Activated CD8-positive, alpha-beta memory T cell treated with anti-CD3 and anti-CD28 coated beads, Interleukin-2, amount 10 ng/mL, durations not matched to agents 7 days and 5 days (primary cell): ENCODE results near the gene GTF2A2. TPM values are rescaled to one million over a fixed set of nuclear protein-coding genes. Genes with fewer than 3 reads are reported as not detected.
"Not testable (repeated sequence)": the region's sequence is repeated elsewhere in the genome, so short reads cannot be mapped to it uniquely, and the experiment has no call there.

ENCODE experiments used
- ATAC-seq: fragments of 150-1000 bp; cut with Tn5 transposase; one replicate; pipeline ENCODE4 v1.10.0; 2021; ENCODE audit warnings: moderate library complexity
- CTCF ChIA-PET: fragments of 350-600 bp; sonication (Branson Sonifier 250); formaldehyde crosslinking; loops from one replicate; lab custom pipeline; 2021; ENCODE audit warnings: antibody characterized with exemption; lab: Charles Lee
- DNase-seq: peaks from one replicate; pipeline ENCODE4 v3.0.0-alpha.2; 2020
- H3K27ac Mint-ChIP-seq: one replicate; pipeline ENCODE4 v1.8.0; 2021; ENCODE audit warnings: mild to moderate bottlenecking, mixed read lengths
- H3K27me3 Mint-ChIP-seq: one replicate; pipeline ENCODE4 v1.8.0; 2021; ENCODE audit warnings: mixed read lengths
- H3K36me3 Mint-ChIP-seq: one replicate; pipeline ENCODE4 v1.8.0; 2021; ENCODE audit warnings: mild to moderate bottlenecking, mixed read lengths
- H3K4me1 Mint-ChIP-seq: one replicate; pipeline ENCODE4 v1.8.0; 2021; ENCODE audit warnings: mixed read lengths
- H3K4me3 Mint-ChIP-seq: one replicate; pipeline ENCODE4 v1.8.0; 2021; ENCODE audit warnings: mild to moderate bottlenecking, moderate library complexity, mixed read lengths
- H3K9me3 Mint-ChIP-seq: one replicate; pipeline ENCODE4 v1.8.0; 2022; ENCODE audit warnings: low read depth, mixed read lengths
- total RNA-seq, 2 experiments: library from RNA; stranded (reverse); gene quantifications; one replicate each; pipeline ENCODE4 v1.2.3, GENCODE V29; 2021

Gene GTF2A2, protein sequence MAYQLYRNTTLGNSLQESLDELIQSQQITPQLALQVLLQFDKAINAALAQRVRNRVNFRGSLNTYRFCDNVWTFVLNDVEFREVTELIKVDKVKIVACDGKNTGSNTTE
- total RNA-seq: 100 to 1,000 TPM; 105 to 144 TPM

DNA sequence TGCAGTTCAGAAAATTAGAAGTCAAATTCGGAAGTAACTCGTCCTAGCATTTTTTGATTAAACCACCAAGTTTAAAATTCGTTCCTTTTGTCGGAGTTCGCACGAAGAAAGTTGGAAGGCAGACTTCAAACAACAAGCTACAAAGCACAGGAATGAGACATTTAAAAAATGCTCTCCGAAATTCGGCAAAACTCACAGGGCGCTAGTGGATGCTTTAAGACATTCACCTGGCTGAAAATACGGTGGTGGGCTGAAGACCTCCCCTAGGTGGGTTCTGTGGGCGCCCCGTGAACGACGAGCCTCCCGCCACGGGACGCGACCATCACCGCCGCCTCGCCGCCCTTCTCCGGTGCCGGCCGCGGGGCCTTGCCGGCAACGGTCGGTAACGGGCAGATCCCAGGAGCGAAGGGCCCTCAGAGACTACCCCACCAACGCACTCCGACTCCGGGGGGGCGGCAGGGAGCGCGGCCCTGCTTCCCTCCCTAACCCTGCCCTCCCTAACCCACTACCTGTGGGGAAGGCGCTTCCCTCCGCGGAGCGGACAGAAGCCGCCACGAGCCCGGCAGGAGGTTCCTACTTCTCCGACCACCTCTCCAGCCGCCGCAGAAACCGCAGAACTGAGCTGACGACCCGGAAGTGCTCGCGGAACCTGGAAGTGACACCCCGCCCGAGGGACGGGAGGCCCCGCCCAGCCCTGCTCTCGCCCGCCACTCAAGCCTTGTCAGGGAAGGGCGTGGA is at the start of gene GTF2A2:
TSS of gene GTF2A2 (minus strand) at position 619 of the 738 bp plus-strand sequence. CDS start 5,238 bp downstream, outside the sequence.
- Mint-ChIP-seq H3K9me3 (peaks cover 2% of the 10 kb centered on the region), H3K4me3 (peak within 1 kb of the TSS; percentile 90), H3K4me1 (peaks cover 9% of the 10 kb centered on the region), H3K27ac (peak within 1 kb of the TSS; percentile 88), H3K36me3 (peaks cover 15% of the 10 kb centered on the region), H3K27me3 (no peaks in the 10 kb centered on the region)
- DNase-seq: peak; percentile 99
- peak; percentile 100 for ATAC-seq
- CTCF ChIA-PET: interaction anchor here (0.6 to 2.1 kb wide), 10 partner anchors 10 to 124 kb away, joined by 3 to 8 read pairs (median 4); no protein-coding TSS in a partner anchor

DNA sequence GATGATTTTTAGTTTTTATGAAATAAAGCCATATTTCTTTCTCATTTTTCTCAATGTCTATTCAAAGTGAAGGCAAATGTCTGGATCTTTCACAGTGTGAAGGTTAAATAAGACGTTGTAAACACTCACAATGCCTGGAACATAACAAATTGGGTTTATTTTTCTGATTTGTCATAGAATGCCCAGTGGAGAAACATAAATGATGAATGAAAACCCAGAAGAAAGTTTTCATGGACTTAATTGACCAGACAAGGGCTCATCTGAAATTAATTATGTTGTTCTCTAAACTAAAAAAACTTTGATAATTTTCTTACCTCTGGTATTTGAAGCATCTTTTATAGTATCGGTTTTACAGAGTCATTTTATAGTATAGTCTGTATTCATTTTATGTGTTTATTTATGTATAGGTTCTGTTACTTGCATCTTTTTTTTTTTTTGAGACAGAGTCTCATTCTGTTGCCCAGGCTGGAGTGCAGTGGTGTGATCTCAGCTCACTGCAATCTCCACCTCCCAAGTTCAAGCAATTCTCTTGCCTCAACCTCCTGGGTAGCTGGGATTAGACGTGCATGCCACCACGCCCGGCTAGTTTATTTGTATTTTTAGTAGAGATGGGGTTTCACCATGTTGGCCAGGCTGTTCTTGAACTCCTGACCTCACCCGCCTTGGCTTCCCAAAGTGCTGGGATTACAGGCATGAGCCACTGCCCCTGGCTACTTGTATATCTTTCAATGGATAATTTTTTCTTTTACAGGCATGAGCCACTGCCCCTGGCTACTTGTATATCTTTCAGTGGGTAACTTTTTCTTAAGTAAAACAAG is 46.9 kb upstream of the GTF2A2 start:
- H3K27ac Mint-ChIP-seq: no peak overlapping the region
- peaks cover 22% of the 10 kb centered on the region for H3K27me3 Mint-ChIP-seq
- no peak for DNase-seq
- H3K36me3 Mint-ChIP-seq: no peaks in the 10 kb centered on the region
- H3K4me3 Mint-ChIP-seq: no peak overlapping the region
- no peak for ATAC-seq
- CTCF ChIA-PET: no interaction called here
- H3K4me1 Mint-ChIP-seq: no peaks in the 10 kb centered on the region
- no peaks in the 10 kb centered on the region for H3K9me3 Mint-ChIP-seq

DNA sequence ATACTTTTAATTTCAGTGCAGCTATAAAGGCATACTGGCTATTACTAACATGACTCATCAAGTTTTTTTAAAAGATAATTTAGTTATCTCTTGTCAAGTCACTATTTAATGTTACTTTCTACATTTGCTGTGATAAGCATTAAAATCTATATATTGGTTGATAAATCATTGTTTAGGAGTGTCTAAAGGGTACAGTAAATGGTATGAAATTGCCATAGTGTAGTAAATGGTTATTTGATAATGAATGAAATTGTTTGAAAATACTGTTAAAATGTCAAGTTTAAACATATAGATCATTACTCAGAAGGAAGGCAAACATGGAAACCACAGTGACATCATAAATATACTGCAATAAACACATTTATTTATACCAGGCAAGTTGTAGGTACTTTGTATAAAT is 45.0 kb upstream of the GTF2A2 start:
- ATAC-seq (no peak), DNase-seq (no peak)
- CTCF ChIA-PET: no interaction called here
- Mint-ChIP-seq H3K4me1 (no peaks in the 10 kb centered on the region), H3K27me3 (peaks cover 21% of the 10 kb centered on the region), H3K36me3 (no peaks in the 10 kb centered on the region), H3K4me3 (no peak overlapping the region), H3K27ac (no peak overlapping the region), H3K9me3 (no peaks in the 10 kb centered on the region)

DNA sequence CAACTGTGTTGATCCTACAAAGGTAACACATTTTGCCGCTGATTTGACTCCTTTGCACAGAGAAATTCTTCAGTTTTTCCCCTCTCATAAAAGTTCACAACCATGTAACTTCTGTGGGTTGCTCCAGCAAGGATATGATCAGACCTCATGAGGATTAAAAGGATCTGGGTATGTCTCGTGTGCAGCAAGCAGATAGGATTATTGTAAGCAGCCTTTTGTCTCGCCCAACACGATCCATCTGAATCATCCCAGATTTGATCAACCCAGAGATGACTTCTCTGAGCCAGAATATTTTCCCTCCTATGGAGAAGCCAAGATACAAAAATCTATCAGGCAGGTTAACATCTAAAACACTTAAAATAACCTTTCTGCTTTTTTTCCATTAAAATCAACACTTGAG is 44.6 kb upstream of the GTF2A2 start:
- no peaks in the 10 kb centered on the region for H3K4me1 Mint-ChIP-seq
- DNase-seq: no peak
- no peak for ATAC-seq
- CTCF ChIA-PET: no interaction called here
- H3K27me3 Mint-ChIP-seq: peaks cover 17% of the 10 kb centered on the region
- H3K27ac Mint-ChIP-seq: no peak overlapping the region
- no peak overlapping the region for H3K4me3 Mint-ChIP-seq
- H3K9me3 Mint-ChIP-seq: no peaks in the 10 kb centered on the region
- no peaks in the 10 kb centered on the region for H3K36me3 Mint-ChIP-seq

DNA sequence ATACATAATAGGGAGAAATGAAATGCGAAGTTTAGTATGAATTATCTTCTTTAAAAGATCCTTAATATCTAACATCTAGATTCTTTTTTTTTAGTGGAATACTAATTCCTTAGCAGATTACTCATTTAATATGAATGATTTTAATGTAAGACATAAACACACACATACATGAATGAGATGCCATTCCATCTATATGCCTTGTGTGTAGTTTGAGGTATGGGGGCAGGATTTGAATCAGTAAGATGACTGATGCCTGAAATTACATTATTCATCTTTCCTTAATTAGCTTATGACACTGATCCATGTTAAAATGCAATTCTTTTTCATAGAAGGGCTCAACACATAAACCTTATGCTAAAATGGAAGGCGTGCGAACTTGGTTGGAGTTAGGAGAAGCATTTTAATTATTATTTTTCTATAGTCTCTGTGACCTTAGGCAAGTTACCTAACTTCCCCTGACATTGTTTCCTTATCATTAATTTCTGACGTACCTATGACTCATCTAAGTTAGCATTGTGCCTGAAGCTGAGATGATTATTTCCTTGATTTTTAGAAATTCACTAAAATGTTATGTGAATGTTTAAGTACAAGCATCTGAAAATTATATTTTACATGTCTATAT is 42.6 kb upstream of the GTF2A2 start:
- no peak overlapping the region for H3K4me3 Mint-ChIP-seq
- no peak for ATAC-seq

DNA sequence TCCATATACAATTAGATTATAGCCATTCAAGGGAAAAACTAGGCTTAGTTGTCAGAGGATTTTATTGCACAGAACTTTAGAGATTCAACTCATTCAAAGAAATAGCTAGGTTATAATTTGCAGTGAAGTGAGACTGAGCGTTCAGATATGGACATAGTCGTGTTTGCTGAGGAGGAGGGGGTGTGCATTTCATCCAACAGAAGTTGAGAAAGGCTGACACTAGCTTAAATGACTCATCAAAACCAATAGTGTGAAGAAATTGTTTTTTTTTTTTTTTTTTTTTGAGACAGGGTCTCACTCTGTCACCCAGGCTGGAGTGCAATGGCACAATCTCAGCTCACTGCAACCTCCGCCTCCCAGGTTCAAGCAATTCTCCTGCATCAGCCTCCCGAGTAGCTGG is 40.8 kb upstream of the GTF2A2 start:
- H3K36me3 Mint-ChIP-seq, H3K27me3 Mint-ChIP-seq, H3K4me1 Mint-ChIP-seq, H3K9me3 Mint-ChIP-seq, H3K4me3 Mint-ChIP-seq, DNase-seq, H3K27ac Mint-ChIP-seq, ATAC-seq: not testable (repeated sequence)
- CTCF ChIA-PET: interaction anchor here (0.6 to 1.4 kb wide), 2 partner anchors 220 to 590 kb away, joined by 3 to 4 read pairs; no protein-coding TSS in a partner anchor

More for the DNA sequence above, 42.6 kb upstream of the GTF2A2 start:
- H3K27ac Mint-ChIP-seq: no peak overlapping the region
- H3K36me3 Mint-ChIP-seq: no peaks in the 10 kb centered on the region
- DNase-seq: no peak
- no peaks in the 10 kb centered on the region for H3K4me1 Mint-ChIP-seq
- CTCF ChIA-PET: interaction anchor here (1.6 kb wide), 1 partner anchor 9 kb away, joined by 5 read pairs; no protein-coding TSS in a partner anchor
- H3K9me3 Mint-ChIP-seq: no peaks in the 10 kb centered on the region
- H3K27me3 Mint-ChIP-seq: peaks cover 13% of the 10 kb centered on the region

DNA sequence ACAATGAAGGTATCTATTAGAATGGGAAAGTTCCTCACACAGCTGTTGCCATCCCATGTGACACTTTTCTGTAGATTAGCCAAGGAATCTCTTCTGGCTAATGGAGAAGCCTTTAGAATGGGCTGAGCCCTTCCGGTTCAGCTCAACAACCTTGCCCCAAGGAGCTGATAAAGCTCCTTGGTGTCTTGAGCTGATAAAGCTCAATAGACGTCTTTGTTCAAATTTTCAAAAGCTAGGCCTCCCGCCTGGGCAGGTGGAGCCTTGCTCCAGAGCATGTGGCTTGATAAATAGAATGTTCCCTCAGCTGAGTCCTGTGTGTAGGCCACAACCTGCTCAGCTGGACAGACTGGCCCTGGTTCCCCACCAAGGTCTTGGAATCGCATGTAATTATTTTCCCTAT is 39.0 kb upstream of the GTF2A2 start:
- H3K27me3 Mint-ChIP-seq: peaks cover 4% of the 10 kb centered on the region
- H3K27ac Mint-ChIP-seq: no peak overlapping the region
- ATAC-seq (no peak), DNase-seq (no peak)
- no peak overlapping the region for H3K4me3 Mint-ChIP-seq
- CTCF ChIA-PET: interaction anchor here (2.1 kb wide), 1 partner anchor 630 kb away, joined by 5 read pairs; no protein-coding TSS in a partner anchor
- H3K36me3 Mint-ChIP-seq: no peaks in the 10 kb centered on the region
- H3K9me3 Mint-ChIP-seq: no peaks in the 10 kb centered on the region
- H3K4me1 Mint-ChIP-seq: no peaks in the 10 kb centered on the region

DNA sequence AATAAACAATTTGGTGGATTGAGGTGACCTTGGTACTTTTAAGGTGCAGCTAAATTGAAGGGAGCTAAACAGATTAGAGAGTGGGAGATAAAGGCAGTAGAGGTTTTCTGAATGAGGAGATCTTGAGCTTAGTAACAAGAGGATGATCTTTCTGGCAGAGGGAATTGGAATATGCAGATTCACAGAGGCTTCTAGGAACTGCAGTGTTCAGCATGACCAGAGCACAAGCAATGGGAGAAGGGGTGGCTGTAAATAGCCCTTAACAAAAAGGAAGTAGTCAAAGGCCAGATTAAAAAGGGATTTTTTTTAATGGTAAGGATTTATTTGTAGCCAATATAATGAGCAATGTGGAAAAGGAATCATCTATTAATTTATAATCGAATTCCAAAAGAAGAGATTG is 37.5 kb upstream of the GTF2A2 start:
- Mint-ChIP-seq H3K4me1 (peaks cover 11% of the 10 kb centered on the region), H3K36me3 (no peaks in the 10 kb centered on the region), H3K27ac (no peak overlapping the region), H3K9me3 (no peaks in the 10 kb centered on the region), H3K4me3 (no peak overlapping the region), H3K27me3 (peaks cover under 1% of the 10 kb centered on the region)
- CTCF ChIA-PET: interaction anchor here (1.1 to 2.1 kb wide), 2 partner anchors 30 to 632 kb away, joined by 3 to 5 read pairs; no protein-coding TSS in a partner anchor
- ATAC-seq (no peak), DNase-seq (no peak)

DNA sequence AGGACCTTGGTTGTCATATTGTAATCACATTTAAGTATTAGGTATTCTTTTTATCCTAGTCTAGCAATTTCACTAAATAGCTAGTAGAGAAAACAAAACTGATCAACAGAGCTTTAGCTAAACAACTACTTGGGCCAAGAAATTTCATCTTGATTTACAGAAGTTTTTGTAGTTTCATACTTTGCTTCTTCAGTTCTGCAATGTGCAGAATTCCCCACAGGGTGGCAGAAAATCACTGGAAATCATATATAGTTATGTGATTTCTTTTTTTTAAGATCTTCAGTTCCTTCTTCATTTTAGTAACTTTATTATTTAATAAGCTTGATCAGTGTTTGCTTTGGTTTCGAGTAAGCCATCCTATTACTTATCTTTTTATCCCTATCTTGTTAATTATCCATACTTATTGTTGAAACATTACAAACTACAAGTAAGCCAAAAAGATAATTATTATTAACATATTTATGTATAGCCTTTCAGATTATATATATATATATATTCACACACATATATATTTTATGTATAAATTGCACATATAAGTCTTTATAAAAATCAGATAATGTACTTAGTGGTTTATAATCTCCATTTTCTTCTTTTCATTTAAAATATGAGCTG is 34.0 kb upstream of the GTF2A2 start:
- peak overlapping the region; percentile 76 for H3K27ac Mint-ChIP-seq
- peaks cover 9% of the 10 kb centered on the region for H3K36me3 Mint-ChIP-seq
- DNase-seq (peak; percentile 62), ATAC-seq (no peak)
- no peaks in the 10 kb centered on the region for H3K27me3 Mint-ChIP-seq
- CTCF ChIA-PET: interaction anchor here (0.6 to 3.2 kb wide), 15 partner anchors 8 to 829 kb away, joined by 3 to 27 read pairs (median 4); partner anchors contain the start of gene GTF2A2
- H3K9me3 Mint-ChIP-seq: no peaks in the 10 kb centered on the region
- H3K4me1 Mint-ChIP-seq: peaks cover 25% of the 10 kb centered on the region
- H3K4me3 Mint-ChIP-seq: peak overlapping the region; percentile 10

DNA sequence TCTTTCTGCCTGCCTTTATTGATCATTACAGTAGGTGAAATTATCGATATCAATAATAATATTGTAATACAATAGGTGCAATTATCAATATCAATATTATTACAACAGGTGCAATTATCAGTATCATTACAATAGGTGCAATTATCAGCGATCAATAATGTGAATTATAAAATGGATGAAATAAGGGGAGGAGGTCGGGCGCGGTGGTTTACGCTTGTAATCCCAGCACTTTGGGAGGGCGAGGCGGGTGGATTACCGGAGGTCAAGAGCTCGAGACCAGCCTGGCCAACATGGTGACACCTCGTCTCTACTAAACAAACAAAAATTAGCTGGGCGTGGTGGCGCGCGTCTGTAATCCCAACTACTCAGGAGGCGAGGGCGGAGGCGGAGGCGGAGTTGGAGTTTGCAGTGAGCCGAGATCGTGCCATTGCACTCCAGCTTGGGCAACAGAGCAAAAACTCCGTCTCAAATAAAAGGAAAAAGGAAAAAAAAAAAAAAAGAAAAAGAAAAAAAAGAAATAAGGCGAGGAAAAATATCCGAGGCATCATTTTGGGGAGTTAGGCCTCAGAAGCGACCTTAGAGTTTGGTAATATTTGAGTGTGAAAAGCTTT is 32.4 kb upstream of the GTF2A2 start:
- no peaks in the 10 kb centered on the region for H3K27me3 Mint-ChIP-seq
- CTCF ChIA-PET: interaction anchor here (0.6 to 3.2 kb wide), 12 partner anchors 10 to 1099 kb away, joined by 3 to 27 read pairs (median 4); partner anchors contain the start of gene GTF2A2

DNA sequence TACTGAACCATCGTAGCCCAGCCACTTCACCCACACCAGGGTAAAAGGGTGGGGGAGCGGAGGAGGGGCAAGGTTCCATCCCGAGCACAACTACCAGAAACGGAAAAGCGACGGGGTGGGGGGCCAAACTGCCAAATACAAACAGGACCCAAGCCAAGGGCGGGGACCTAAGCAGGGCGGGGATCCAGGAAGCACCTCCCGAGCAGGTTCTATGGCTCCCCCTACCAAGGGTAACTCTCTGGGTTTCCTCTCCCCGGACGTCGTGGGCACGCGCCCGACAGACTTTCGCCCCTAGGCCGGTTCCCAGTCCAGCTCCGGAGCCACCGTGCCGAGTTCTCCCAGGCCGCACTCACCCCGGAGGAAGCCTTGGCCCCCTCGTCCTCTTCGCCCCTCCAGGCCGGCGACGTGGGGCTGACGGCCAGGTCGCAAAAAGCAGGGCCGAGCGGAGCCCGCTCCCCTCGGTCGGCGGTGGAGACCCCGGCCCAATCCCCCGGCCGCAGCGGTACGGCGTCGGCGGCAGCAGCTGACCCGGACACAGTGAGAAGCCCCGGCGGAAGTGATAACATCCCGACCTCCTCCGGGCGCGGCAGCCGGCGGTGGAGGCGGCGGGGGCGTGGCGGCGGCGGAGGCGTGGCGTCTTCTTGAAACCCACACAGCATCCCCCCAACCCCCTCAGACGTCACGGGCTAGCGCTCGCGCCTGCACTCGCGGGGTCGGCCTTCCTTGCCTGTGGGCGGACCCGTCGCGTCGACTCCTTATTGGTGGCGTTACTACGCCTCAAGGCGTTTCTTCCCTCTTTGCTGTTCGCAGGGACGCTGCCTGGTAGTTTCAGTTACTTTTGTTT is 31.7 kb upstream of the GTF2A2 start, which contains the start of gene BNIP2:
TSS of gene BNIP2 (minus strand) at position 539 of the 844 bp plus-strand sequence. CDS start 6,863 bp downstream, outside the sequence.
- ATAC-seq: peak; percentile 93
- Mint-ChIP-seq H3K4me1 (peaks cover 43% of the 10 kb centered on the region), H3K36me3 (peaks cover 24% of the 10 kb centered on the region), H3K9me3 (no peaks in the 10 kb centered on the region), H3K27ac (peak within 1 kb of the TSS; percentile 97), H3K27me3 (no peaks in the 10 kb centered on the region), H3K4me3 (peak within 1 kb of the TSS; percentile 84)
- peak; percentile 100 for DNase-seq
- CTCF ChIA-PET: interaction anchor here (0.7 to 3.2 kb wide), 8 partner anchors 13 to 638 kb away, joined by 3 to 27 read pairs (median 3); partner anchors contain the start of gene GTF2A2

More for the DNA sequence above, 32.4 kb upstream of the GTF2A2 start:
- peak; percentile 41 for ATAC-seq
- Mint-ChIP-seq H3K9me3 (no peaks in the 10 kb centered on the region), H3K27ac (peak overlapping the region; percentile 97), H3K4me3 (peak overlapping the region; percentile 84), H3K4me1 (peaks cover 40% of the 10 kb centered on the region), H3K36me3 (peaks cover 21% of the 10 kb centered on the region)
- DNase-seq: peak; percentile 88
